ENCODE measurements around the gene RXRA. TPM values are rescaled to one million over a fixed set of nuclear protein-coding genes. Genes with fewer than 3 reads are reported as not detected.

RXRA gene
- total and polyA plus RNA-seq, 2 of the 13 experiments (the other 11 are each of a cell fraction or from before 2014, with no cell fraction given) = 18.9 to 29.2 TPM

- TF ChIP-seq ZNF318 (CRISPR knock-in tag; IDR thresholded peaks at IDR 0.05) (no peak), FOXP1 (IDR thresholded peaks at IDR 0.05) (no peak), FOXP1 (CRISPR knock-in tag; IDR thresholded peaks at IDR 0.05) (no peak), RBAK (CRISPR knock-in tag; IDR thresholded peaks at IDR 0.05) (no peak), NR0B2 (CRISPR knock-in tag; IDR thresholded peaks at IDR 0.05) (peak; percentile 83), ZNF138 (CRISPR knock-in tag; IDR thresholded peaks at IDR 0.05; ENCODE audit: low read depth) (no peak), ZMYM3 (CRISPR knock-in tag; IDR thresholded peaks at IDR 0.05) (peak; percentile 55), ZNF331 (CRISPR knock-in tag; IDR thresholded peaks at IDR 0.05) (no peak), IRF2 (CRISPR knock-in tag; IDR thresholded peaks at IDR 0.05) (0 out of 2 replicates have a peak, but pooled peaks have one; percentile 23), THRA (CRISPR knock-in tag; IDR thresholded peaks at IDR 0.05; ENCODE audit: borderline replicate concordance) (no peak), ZBTB33 (CRISPR knock-in tag; IDR thresholded peaks at IDR 0.05) (no peak), JARID2 (CRISPR knock-in tag; IDR thresholded peaks at IDR 0.05; ENCODE audit: insufficient replicate concordance) (no peak), ZNF777 (CRISPR knock-in tag; IDR thresholded peaks at IDR 0.05) (no peak), ZMAT3 (CRISPR knock-in tag; conservative IDR thresholded peaks at IDR 0.05) (peak; percentile 81), SCMH1 (CRISPR knock-in tag; IDR thresholded peaks at IDR 0.05; ENCODE audit: borderline replicate concordance) (no peak), ZNF484 (CRISPR knock-in tag; IDR thresholded peaks at IDR 0.05; ENCODE audit: borderline replicate concordance, low read depth) (no peak), PCBP1 (IDR thresholded peaks at IDR 0.05; ENCODE audit: borderline replicate concordance, low read depth, low read length) (no peak), JUND (CRISPR knock-in tag; IDR thresholded peaks at IDR 0.05) (no peak), KDM1A (CRISPR knock-in tag; IDR thresholded peaks at IDR 0.05) (no peak)
These were observed 5.3 kb upstream of the RXRA start (continued) for GRCh38 chr9:134320868-134321471.
